Fibroblast of peridontal ligament (primary cell): ENCODE data around the gene SEPHS2.
"Not testable (repeated sequence)": the region's sequence is repeated elsewhere in the genome, so short reads cannot be mapped to it uniquely, and the experiment has no call there.

Experiments
- DNase-seq: peaks from one replicate; pipeline ENCODE4 v3.0.0-alpha.2; 2010; ENCODE audit errors: extremely low read depth

The SEPHS2 gene

GRCh38 chr16:30445408-30446202, at the start of gene SEPHS2:
Gene SEPHS2, minus strand, starts transcription at chr16:30445874. Its CDS starts 147 bp downstream, at chr16:30445727.
- peak; percentile 98 for DNase-seq

- no peak for DNase-seq
Observed at GRCh38 chr16:30494709-30495108, 49.0 kb upstream of the SEPHS2 start.

GRCh38 chr16:30493941-30494488, 48.3 kb upstream of the SEPHS2 start:
- no peak for DNase-seq

DNA sequence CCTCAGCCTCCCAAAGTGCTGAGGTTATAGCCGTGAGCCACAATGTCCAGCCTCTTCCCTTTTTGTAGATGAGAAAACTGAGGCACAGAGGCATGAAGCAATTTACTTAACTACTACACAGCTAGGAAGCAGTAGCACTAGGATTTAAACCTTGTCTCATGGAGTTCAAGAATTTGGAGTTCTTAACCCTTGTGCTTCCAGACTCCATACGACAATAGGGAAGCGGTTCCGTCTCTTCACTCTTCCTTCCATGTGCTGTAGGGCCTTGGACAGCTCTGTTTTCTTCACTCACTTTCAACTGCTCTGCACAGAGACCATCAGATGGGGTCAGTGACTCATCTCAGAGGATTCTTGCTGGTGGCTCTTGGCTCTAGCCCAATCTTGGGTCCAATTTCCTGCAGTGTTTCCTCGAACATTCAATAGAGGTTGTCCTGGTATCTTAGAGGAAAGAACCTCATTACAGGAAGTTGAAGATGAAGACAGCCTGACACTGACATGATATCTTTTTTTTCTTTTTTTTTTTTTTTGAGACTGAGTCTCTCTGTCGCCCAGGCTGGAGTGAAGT, 46.2 kb upstream of the SEPHS2 start:
- peak; percentile 72 for DNase-seq

GRCh38 chr16:30491229-30491628, 45.6 kb upstream of the SEPHS2 start:
- no peak for DNase-seq

DNA sequence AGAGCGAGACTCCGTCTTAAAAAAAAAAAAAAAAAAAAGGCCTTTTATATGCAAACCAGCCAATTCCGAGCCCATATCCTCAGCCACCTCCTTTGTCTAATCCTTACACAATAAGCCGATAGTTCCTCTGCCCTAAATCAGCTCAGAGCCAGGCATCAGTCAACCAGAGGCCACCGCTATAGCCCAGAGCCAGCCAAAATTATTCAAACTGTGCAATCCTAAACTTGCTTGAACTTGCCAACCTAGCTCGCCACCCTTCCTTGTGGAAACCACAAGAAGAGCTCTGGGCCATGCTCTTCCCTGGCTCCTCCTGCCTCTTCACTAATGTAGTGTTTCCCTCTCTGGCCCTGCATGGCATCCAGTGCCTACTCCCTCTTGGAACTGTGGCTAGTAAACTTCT, 44.5 kb upstream of the SEPHS2 start:
- peak; percentile 16 for DNase-seq

DNA sequence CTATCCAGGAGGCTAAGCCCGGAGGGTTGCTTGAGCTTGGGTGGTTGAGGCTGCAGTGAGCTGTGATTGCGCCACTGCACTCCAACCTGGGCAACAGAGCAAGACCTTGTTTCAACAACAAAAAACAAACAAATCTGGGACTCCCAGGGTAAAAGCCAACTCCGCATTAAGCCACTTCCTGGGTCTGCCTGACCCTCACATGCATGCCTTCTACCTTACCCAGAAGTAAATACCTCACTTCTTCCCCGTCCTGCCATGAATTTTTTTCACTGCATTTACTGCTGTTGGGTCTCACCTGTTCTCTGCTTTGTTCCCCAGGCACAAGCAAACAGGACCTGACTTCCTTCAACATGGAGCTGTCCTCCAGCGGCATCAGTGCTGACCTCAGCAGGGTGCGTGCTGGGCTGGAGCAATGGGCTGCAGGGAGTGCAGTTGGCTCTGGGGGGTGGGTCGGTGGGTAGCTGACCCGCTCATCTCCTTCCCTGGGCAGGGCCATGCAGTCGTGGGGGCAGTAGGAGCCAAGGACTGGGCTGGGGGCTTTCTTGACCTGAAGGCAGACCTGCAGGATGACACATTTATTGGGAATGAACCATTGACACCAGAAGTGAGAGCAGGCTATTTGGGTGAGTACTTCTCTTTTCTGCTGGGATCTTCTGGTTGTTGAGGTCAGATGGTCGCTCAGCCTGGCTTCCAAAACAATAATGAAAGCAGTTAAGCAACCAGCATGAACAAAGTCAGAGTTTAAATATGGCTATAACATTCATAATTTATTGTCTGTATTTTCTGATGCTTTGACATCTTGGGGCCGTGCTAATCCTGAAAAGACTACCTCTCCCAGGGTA, 43.3 kb upstream of the SEPHS2 start:
- no peak for DNase-seq

- peak; percentile 21 for DNase-seq
Observed at GRCh38 chr16:30485818-30486436, 40.3 kb upstream of the SEPHS2 start.

- no peak for DNase-seq
Observed at GRCh38 chr16:30484887-30485286, 39.2 kb upstream of the SEPHS2 start.

- DNase-seq: no peak
Observed at GRCh38 chr16:30482366-30482765, 36.7 kb upstream of the SEPHS2 start.

DNA sequence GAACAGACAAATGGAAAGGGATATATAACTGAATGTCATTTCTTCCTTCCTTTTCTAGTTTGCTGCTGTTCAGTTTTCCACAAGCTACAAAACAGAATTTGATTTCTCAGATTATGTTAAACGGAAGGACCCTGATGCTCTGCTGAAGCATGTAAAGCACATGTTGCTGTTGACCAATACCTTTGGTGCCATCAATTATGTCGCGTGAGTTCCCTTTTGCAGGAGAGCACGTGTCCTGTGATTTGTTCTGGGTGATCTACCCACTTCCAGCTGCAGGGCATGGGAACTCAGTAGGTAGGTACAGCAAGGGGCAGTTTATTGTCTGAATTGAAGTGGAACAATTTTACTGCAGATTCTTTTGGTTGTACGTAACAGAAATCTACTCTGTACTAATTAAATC, 35.7 kb upstream of the SEPHS2 start:
- DNase-seq: no peak

DNA sequence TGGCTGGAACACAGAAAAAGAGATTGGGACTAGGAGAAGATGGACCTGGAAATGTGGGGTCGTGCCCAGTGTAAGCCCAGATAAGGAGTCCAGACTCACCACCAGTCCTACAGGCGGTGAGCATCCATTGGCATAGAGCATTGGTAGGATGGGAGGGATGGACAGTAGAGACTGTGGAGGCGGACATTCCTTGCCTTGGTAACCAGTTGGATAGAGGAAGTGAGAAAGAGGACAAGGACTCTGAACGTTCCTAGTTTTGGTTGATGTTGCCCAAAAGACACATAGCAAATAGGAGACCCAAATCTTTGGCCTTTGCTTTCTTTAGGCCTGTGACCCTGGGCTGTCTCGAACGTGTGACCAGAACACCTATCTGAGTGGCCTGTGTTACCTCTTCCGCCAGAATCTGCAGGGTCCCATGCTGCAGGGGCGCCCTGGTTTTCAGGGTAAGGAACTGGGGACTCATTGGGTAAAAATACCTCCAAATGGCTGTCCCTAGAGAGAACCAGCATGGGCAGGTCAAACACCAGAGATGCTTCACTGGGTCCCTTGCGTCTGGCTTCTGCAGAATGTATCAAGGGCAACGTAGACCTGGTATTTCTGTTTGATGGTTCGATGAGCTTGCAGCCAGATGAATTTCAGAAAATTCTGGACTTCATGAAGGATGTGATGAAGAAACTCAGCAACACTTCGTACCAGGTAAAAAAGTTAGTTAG, 33.2 kb upstream of the SEPHS2 start:
- DNase-seq: no peak

- not testable (repeated sequence) for DNase-seq
Observed at GRCh38 chr16:30477773-30478172, 32.1 kb upstream of the SEPHS2 start.

DNA sequence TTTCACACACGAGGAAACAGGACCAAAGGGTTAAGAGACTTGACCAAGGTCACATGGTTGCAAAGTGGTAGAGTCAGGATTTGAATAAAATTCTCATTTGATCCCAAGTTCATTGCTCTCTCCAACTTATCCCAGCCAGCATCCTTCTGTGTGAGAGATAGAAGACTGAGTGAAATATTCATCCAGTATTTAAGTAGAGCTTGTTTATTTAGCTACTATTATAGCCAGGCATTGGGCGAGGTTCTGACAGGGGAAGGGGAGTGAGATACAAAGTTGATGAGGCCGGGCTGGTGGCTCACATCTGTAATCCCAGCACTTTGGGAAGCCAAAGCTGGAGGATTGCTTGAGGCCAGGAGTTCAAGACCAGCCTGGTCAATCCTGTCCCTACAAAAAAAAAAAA, 31.3 kb upstream of the SEPHS2 start:
- DNase-seq: no peak

GRCh38 chr16:30474684-30475083, 29.0 kb upstream of the SEPHS2 start:
- no peak for DNase-seq

DNA sequence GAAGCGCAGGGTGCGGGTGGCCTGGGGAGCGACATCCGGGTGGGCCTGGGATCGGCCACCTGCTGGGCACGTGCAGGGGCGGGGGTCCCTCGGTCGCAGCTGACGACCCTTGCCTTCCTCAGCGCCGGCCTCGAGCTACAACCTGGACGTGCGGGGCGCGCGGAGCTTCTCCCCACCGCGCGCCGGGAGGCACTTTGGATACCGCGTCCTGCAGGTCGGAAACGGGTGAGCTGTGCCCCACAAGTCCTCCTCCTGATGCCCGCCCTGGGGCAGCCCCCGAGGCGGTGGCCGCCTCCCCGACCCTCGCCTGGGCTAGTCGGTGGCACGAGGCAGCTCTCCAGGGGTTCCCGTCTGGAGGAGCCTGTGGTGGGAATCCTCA, 28.4 kb upstream of the SEPHS2 start:
- no peak for DNase-seq

GRCh38 chr16:30473231-30474073, 27.8 kb upstream of the SEPHS2 start:
- no peak for DNase-seq

DNA sequence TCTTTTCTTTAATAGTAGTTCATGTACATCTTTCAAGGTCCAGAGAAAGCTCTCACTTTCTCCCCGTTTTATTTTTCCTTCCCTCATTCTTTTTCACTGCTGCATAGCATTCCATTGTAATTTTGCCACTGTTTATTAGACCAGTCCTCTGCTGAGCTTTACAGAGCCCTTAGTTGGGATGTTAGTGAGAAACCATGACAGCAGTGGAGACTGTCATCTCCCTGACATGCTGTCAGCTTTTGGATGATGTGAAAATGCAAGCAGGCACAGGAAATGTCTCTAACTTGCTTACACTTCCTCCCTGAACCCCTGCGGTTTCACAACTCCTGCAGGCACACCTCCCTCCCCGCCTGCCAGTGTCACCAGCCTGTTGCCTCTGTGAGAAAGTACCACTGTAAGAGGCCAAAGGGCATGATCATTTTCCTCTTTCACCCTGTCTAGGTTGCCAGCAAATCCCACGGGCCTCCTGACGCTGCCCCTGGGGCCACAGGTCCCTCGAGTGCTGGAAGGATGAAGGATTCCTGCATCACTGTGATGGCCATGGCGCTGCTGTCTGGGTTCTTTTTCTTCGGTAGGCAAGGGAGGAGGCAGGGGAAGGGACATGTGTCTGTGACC, 26.8 kb upstream of the SEPHS2 start, which contains the start of gene ITGAL:
ITGAL (plus strand) TSS at position 415 of the 615 bp plus-strand sequence; CDS start at position 511, 96 bp downstream.
- DNase-seq: no peak

GRCh38 chr16:30470632-30470995, 24.9 kb upstream of the SEPHS2 start:
- DNase-seq: no peak

DNA sequence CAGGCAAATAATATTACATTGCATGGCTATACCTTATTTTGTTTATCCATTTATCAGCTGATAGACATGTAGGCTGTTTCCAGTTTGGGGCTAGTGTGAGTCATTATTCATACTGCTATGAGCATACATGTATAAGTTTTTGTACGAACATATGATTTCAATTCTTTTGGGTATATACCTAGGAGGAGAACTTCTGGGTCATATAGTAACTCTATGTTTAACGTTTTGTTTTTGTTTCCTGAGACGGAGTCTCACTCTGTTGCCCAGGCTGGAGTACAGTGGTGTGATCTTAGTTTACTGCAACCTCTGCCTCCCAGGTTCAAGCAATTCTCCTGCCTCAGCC, 24.5 kb upstream of the SEPHS2 start:
- DNase-seq: no peak
